Subcutaneous abdominal adipose tissue (tissue), 5 donors: ENCODE data around the gene SLC35F6.
"Not testable (repeated sequence)": the region's sequence is repeated elsewhere in the genome, so short reads cannot be mapped to it uniquely, and the experiment has no call there.

Experiments
- H3K27ac ChIP-seq: one replicate; pipeline ENCODE4 v1.7.0; 2013; ENCODE audit warnings: low read depth, mild to moderate bottlenecking, inconsistent platforms, low read length, moderate library complexity
- H3K27me3 ChIP-seq, 5 donors: one replicate each; pipeline ENCODE4 v1.7.0; 2013; ENCODE audit warnings: low read length in 5 of 5, inconsistent platforms in 1 of 5; ENCODE audit not compliant: control insufficient read depth in 5 of 5, insufficient read depth in 4 of 5
- H3K36me3 ChIP-seq, 5 donors: one replicate each; pipeline ENCODE4 v1.7.0; 2013; ENCODE audit warnings: low read length in 5 of 5; ENCODE audit not compliant: control insufficient read depth in 5 of 5, insufficient read depth in 5 of 5
- H3K4me1 ChIP-seq, 5 donors: one replicate each; pipeline ENCODE4 v1.7.0; 2013; ENCODE audit warnings: low read length in 5 of 5, mild to moderate bottlenecking in 3 of 5, moderate library complexity in 1 of 5; ENCODE audit not compliant: control insufficient read depth in 5 of 5, insufficient read depth in 5 of 5
- H3K4me3 ChIP-seq, 5 donors: one replicate each; pipeline ENCODE4 v1.7.0; 2013; ENCODE audit warnings: low read length in 5 of 5, low read depth in 1 of 5
- H3K9ac ChIP-seq, 5 donors: one replicate each; pipeline ENCODE4 v1.7.0; 2013; ENCODE audit warnings: low read length in 5 of 5, mild to moderate bottlenecking in 4 of 5, moderate library complexity in 3 of 5
- H3K9me3 ChIP-seq, 5 donors: one replicate each; pipeline ENCODE4 v1.7.0; 2013; ENCODE audit warnings: low read length in 5 of 5; ENCODE audit not compliant: control insufficient read depth in 5 of 5
- donor health status: healthy.
- donor health status: healthy.
- donor health status: healthy.
- donor health status: healthy.
- donor health status: healthy.

The SLC35F6 gene

GRCh38 chr2:26754972-26755670 lies 9.0 kb upstream of the SLC35F6 start:
- H3K27ac ChIP-seq, result no peak overlapping the region
- no peak overlapping the region for H3K9ac ChIP-seq
- no peaks in the 10 kb centered on the region for H3K36me3 ChIP-seq
- peaks cover 4 to 20% (median 10%) of the 10 kb centered on the region in 5 donors for H3K4me1 ChIP-seq
- H3K27me3 ChIP-seq, result no peaks in the 10 kb centered on the region
- H3K4me3 ChIP-seq, result no peak overlapping the region
- H3K9me3 ChIP-seq, result peaks cover 0 to 3% (median 0%) of the 10 kb centered on the region in 5 donors

GRCh38 chr2:26756337-26756736 lies 7.7 kb upstream of the SLC35F6 start:
- no peaks in the 10 kb centered on the region for H3K27me3 ChIP-seq
- H3K9me3 ChIP-seq, result peaks cover 0 to 2% (median 0%) of the 10 kb centered on the region in 5 donors
- peaks cover 4 to 20% (median 10%) of the 10 kb centered on the region in 5 donors for H3K4me1 ChIP-seq
- H3K9ac ChIP-seq, result no peak overlapping the region
- H3K36me3 ChIP-seq, result no peaks in the 10 kb centered on the region
- no peak overlapping the region for H3K4me3 ChIP-seq
- peak overlapping the region; percentile 82 for H3K27ac ChIP-seq

- H3K4me1 ChIP-seq, result peaks cover 4 to 21% (median 11%) of the 10 kb centered on the region in 5 donors
- peak overlapping the region in 2 of 5 donors; percentile 1 to 33 for H3K9ac ChIP-seq
- peak overlapping the region in 1 of 5 donors; percentile 22 for H3K4me3 ChIP-seq
- H3K9me3 ChIP-seq, result no peaks in the 10 kb centered on the region
- peak overlapping the region; percentile 86 for H3K27ac ChIP-seq
- H3K36me3 ChIP-seq, result no peaks in the 10 kb centered on the region
- no peaks in the 10 kb centered on the region for H3K27me3 ChIP-seq
Observed at GRCh38 chr2:26757873-26758789, 6.0 kb upstream of the SLC35F6 start.

GRCh38 chr2:26758790-26759321 lies 5.2 kb upstream of the SLC35F6 start:
- Histone ChIP-seq H3K36me3 (no peaks in the 10 kb centered on the region), H3K9ac (no peak overlapping the region), H3K4me1 (peaks cover 4 to 27% (median 18%) of the 10 kb centered on the region in 5 donors), H3K4me3 (peak overlapping the region in 1 of 5 donors; percentile 22), H3K27me3 (no peaks in the 10 kb centered on the region), H3K27ac (peak overlapping the region; percentile 86), H3K9me3 (no peaks in the 10 kb centered on the region)

GRCh38 chr2:26759845-26760244 lies 4.2 kb upstream of the SLC35F6 start:
- H3K27ac ChIP-seq, result no peak overlapping the region
- H3K4me3 ChIP-seq, result no peak overlapping the region
- H3K9ac ChIP-seq, result no peak overlapping the region
- H3K27me3 ChIP-seq, result no peaks in the 10 kb centered on the region
- H3K9me3 ChIP-seq, result no peaks in the 10 kb centered on the region
- H3K4me1 ChIP-seq, result peaks cover 4 to 31% (median 25%) of the 10 kb centered on the region in 5 donors
- no peaks in the 10 kb centered on the region for H3K36me3 ChIP-seq

GRCh38 chr2:26760991-26761390 lies 3.1 kb upstream of the SLC35F6 start:
- H3K4me1 ChIP-seq, result peaks cover 10 to 43% (median 37%) of the 10 kb centered on the region in 5 donors
- H3K27me3 ChIP-seq, H3K36me3 ChIP-seq, H3K9me3 ChIP-seq, H3K9ac ChIP-seq, H3K27ac ChIP-seq, H3K4me3 ChIP-seq: not testable (repeated sequence)

GRCh38 chr2:26763019-26763418 lies 1.1 kb upstream of the SLC35F6 start:
- H3K9me3 ChIP-seq, result no peaks in the 10 kb centered on the region

GRCh38 chr2:26764906-26765305 lies 822 bp downstream of the SLC35F6 start:
- no peaks in the 10 kb centered on the region for H3K9me3 ChIP-seq
- H3K4me1 ChIP-seq, result peaks cover 13 to 66% (median 56%) of the 10 kb centered on the region in 5 donors
- no peaks in the 10 kb centered on the region for H3K36me3 ChIP-seq
- H3K4me3 ChIP-seq, result peak overlapping the region; percentile 65 to 96 (median 94)
- H3K27ac ChIP-seq, result peak overlapping the region; percentile 87
- H3K27me3 ChIP-seq, result no peaks in the 10 kb centered on the region
- peak overlapping the region; percentile 69 to 99 (median 98) for H3K9ac ChIP-seq

More at GRCh38 chr2:26763019-26763418, 1.1 kb upstream of the SLC35F6 start:
- Histone ChIP-seq H3K4me3 (peak overlapping the region in 2 of 5 donors; percentile 94 to 96), H3K36me3 (no peaks in the 10 kb centered on the region), H3K9ac (peak overlapping the region in 1 of 5 donors; percentile 98), H3K4me1 (peaks cover 10 to 57% (median 50%) of the 10 kb centered on the region in 5 donors), H3K27ac (no peak overlapping the region), H3K27me3 (no peaks in the 10 kb centered on the region)

GRCh38 chr2:26765475-26766200 lies 1.6 kb downstream of the SLC35F6 start:
- no peaks in the 10 kb centered on the region for H3K9me3 ChIP-seq
- H3K27me3 ChIP-seq, result no peaks in the 10 kb centered on the region
- peak overlapping the region; percentile 65 to 96 (median 94) for H3K4me3 ChIP-seq
- H3K9ac ChIP-seq, result peak overlapping the region; percentile 69 to 99 (median 98)
- peak overlapping the region; percentile 87 for H3K27ac ChIP-seq
- H3K36me3 ChIP-seq, result no peaks in the 10 kb centered on the region
- peaks cover 13 to 73% (median 62%) of the 10 kb centered on the region in 5 donors for H3K4me1 ChIP-seq
